ENCODE results near the gene NR1D1.

- no peak for TF ChIP-seq ZBTB40 (IDR thresholded peaks at IDR 0.05)
- TF ChIP-seq ZBTB40 (CRISPR knock-in tag; IDR thresholded peaks at IDR 0.05), result no peak; the same call in 1 of the 2 replicates
- TF ChIP-seq REST (IDR thresholded peaks at IDR 0.05; ENCODE audit: borderline replicate concordance in 1 of 2, low read depth in 1 of 2, low read length in 2 of 2), result peak in 1 of 2 experiments; percentile 73; a peak in 1 of 4 replicates
- TF ChIP-seq TEAD2 (CRISPR knock-in tag; IDR thresholded peaks at IDR 0.05), result 0 out of 2 replicates have a peak, but pooled peaks have one; percentile 58
- TF ChIP-seq CTCF (CRISPR knock-in tag; IDR thresholded peaks at IDR 0.05), result peak; percentile 29; the same call in 1 of the 2 replicates
- TF ChIP-seq ARHGAP35 (CRISPR knock-in tag; IDR thresholded peaks at IDR 0.05; ENCODE audit: borderline replicate concordance), result 0 out of 2 replicates have a peak, but pooled peaks have one; percentile 21
- peak; percentile 92 for TF ChIP-seq HNF4G (IDR thresholded peaks at IDR 0.05; ENCODE audit: borderline replicate concordance, low read depth, low read length)
- TF ChIP-seq HNF4G (CRISPR knock-in tag; IDR thresholded peaks at IDR 0.05; ENCODE audit: borderline replicate concordance, low read depth), result peak; percentile 96
- peak; percentile 98 for TF ChIP-seq MAX (IDR thresholded peaks at IDR 0.05)
- peak; percentile 94 for TF ChIP-seq RXRB (CRISPR knock-in tag; IDR thresholded peaks at IDR 0.05; ENCODE audit: borderline replicate concordance)
- TF ChIP-seq EZH2 (conservative IDR thresholded peaks at IDR 0.05; ENCODE audit: low read depth, low read length), result no peak
- TF ChIP-seq RAD51 (IDR thresholded peaks at IDR 0.05; ENCODE audit: borderline replicate concordance), result peak; percentile 41; the same call in 1 of the 2 replicates
- TF ChIP-seq POLR2A (IDR thresholded peaks at IDR 0.05; ENCODE audit: insufficient read depth in 1 of 2, low read depth in 2 of 2, low read length in 2 of 2), result 0 out of 4 replicates have a peak, but pooled peaks of 1 of the 2 experiments have one; percentile 26
- TF ChIP-seq ZNF280D (CRISPR knock-in tag; IDR thresholded peaks at IDR 0.05), result peak; percentile 91
These were observed 2.2 kb downstream of the NR1D1 start for GRCh38 chr17:40097931-40098845.
